GM21528 (cell line): Measurements from ENCODE around the gene JADE2.

Experiments
- ATAC-seq: cut with Tn5 transposase; IDR thresholded peaks from one replicate; pipeline ENCODE4 v1.9.1; 2021; ENCODE audit warnings: mild to moderate bottlenecking, moderate library complexity; ENCODE audit not compliant: unreplicated experiment, low FRiP score

Gene JADE2

GRCh38 chr5:134565791-134566740 lies 40.6 kb downstream of the JADE2 start:
- no peak for ATAC-seq

DNA sequence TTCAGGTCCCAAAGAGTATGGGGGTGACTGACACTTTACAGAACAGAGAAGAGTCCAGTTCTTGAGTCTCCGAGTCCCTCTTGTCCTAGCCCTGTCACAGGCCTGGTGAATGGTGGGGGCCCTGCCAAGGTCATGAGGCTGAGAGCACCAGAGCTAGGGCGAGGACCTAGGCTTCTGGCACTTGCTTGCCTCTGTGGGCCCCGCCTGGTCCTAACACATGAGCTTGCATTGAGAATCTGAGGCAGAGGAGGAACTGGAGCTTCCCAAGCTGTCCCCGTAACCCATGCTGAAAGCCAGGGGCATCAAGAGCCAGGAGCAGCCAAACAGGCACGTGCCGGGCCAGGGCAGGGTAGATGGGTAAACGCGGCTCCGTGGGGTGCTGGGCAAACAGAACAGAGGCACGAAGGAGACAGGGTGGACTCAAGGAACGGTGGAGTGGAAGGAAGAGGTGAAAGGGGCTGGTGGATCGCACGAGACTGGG lies 41.3 kb downstream of the JADE2 start:
- no peak for ATAC-seq

- no peak for ATAC-seq
Measured at GRCh38 chr5:134567641-134568336, 42.3 kb downstream of the JADE2 start.

GRCh38 chr5:134568337-134568700 lies 42.8 kb downstream of the JADE2 start:
- no peak for ATAC-seq

GRCh38 chr5:134568761-134569695 lies 43.6 kb downstream of the JADE2 start:
- ATAC-seq = no peak

DNA sequence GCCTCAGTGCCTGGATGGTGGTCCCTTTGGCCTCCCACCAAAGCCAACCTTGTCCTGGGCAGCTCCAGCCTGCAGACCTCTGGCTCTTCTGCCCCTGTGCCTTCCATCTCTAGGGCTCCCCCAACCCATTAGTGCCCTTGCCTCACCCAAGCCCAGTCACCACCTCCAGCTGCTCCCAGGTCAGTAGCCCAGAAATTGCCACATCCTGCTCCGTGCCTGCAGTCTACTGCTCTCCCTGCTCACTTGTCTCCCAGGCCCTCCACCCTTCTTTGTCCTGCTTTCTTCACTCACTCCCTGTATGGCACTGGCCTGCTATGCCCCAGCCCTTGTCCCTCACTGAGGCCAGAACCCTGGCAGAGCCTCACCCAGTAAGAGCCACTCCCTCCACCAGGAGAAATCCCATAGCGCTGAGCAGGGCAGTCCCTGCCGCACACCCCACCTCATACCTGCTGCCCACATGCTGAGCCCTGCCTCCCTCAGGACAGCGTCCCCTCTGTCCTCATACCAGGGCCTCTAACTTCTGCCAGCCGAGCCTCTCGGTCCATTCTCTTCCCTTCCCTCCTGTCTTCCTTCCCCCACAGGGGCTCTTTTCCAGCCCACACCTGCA lies 44.4 kb downstream of the JADE2 start:
- ATAC-seq = no peak

GRCh38 chr5:134570365-134570758 lies 44.9 kb downstream of the JADE2 start:
- no peak for ATAC-seq

DNA sequence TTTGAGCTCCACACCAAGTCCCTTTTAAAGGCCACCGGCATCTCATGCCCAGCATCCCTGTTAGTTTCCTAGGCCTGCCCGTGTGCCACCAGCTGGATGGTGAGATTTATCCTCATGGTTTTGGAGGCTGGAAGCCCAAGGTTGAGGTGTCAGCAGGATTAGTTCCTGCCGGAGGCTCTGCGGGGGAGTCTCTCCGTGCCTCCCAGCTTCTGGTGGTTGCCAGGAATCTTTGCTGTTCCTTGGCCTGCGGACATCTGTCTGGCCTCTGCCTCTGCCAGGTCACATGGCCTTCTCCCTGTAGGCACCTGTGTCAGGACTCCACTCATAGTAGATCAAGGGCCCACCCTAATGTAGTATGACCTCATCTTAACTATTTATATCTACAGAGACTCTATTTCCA lies 45.4 kb downstream of the JADE2 start:
- ATAC-seq = no peak

GRCh38 chr5:134571693-134572405 lies 46.4 kb downstream of the JADE2 start:
- ATAC-seq = no peak

GRCh38 chr5:134572811-134573210 lies 47.3 kb downstream of the JADE2 start:
- no peak for ATAC-seq

DNA sequence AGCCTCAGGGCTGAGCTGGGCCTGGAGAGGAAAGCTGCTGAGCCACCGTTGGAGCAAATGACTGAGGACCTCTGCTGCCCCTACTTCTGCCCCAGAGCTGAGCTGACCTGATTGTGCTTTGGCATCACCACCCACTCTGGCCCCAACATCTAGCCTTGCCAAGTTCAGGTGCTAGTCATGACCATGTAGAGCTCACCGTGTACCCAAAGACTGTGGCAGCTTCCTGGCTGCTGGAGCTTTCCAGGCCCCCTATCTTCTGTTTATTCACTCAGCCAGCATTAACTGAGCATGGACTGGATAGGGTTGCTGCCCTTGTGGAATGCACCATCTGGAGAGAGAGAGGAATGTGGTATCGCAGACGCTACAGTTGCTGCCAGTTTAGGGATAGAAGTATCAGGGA lies 49.1 kb downstream of the JADE2 start:
- no peak for ATAC-seq

- ATAC-seq = no peak
Measured at GRCh38 chr5:134575316-134575715, 49.8 kb downstream of the JADE2 start.

GRCh38 chr5:134576386-134577021 lies 51.0 kb downstream of the JADE2 start:
- ATAC-seq = no peak

GRCh38 chr5:134577022-134577795 lies 51.7 kb downstream of the JADE2 start:
- ATAC-seq = no peak

DNA sequence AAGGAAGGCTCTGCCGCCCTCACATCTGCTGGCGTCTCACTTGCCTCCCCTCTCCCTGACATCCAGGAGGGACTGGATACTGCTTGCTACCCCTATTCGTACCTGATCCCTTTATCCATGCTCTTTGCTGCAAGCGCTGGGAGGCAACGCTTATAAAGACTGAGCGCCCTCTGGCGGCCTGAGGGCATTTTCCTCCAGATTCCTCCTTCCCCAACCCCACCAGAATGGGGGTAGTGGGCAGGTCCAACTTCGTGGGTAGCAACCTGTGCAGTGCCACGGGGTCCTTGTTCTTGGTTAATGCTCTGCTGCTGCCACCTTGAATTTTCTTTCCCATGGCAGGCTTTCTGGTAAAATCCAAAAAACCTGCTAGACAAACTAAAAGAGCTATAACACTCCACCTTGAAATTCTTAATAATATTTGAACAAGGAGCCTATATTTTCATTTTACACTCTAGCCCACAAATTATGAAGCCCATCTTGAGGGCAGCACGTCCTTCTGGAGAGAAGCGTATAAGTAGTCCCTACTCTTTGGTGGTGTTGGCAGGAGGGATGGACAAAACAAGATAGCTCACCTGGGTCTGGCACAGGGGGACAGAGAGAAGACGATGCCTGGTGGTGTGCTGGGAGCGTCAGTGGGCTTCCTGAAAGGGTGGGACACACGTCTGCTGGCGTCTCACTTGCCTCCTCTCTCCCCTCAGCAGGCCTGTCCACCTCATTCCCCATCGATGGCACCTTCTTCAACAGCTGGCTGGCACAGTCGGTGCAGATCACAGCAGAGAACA lies 52.5 kb downstream of the JADE2 start:
- ATAC-seq = no peak

- ATAC-seq = no peak
Measured at GRCh38 chr5:134578578-134579283, 53.3 kb downstream of the JADE2 start.

GRCh38 chr5:134579284-134579771 lies 53.9 kb downstream of the JADE2 start:
- ATAC-seq = no peak
